MM.1S (cell line): Measurements from ENCODE around the gene TMC1.

ENCODE experiments used
- DNase-seq: peaks from one replicate; pipeline ENCODE4 v3.0.0-alpha.2; 2015
- H2AFZ ChIP-seq: fragments of 300-600 bp; sonication (generic); 2 replicates; pipeline ENCODE4 v1.6.0; 2016; ENCODE audit warnings: antibody characterized with exemption, low read length
- H3F3A ChIP-seq: fragments of 300-600 bp; sonication (generic); 2 replicates; pipeline ENCODE4 v1.6.1; 2016; ENCODE audit warnings: mild to moderate bottlenecking, antibody characterized with exemption, low read length, moderate library complexity, mixed read lengths; ENCODE audit not compliant: insufficient read depth
- H3K27ac ChIP-seq: fragments of 300-600 bp; sonication (generic); 2 replicates; pipeline ENCODE4 v1.5.1; 2016; ENCODE audit warnings: mild to moderate bottlenecking, low read length
- H3K27me3 ChIP-seq: fragments of 300-600 bp; sonication (generic); replicated peaks from 2 replicates; pipeline ENCODE4 v1.6.0; 2016; ENCODE audit warnings: low read length; ENCODE audit not compliant: insufficient read depth
- H3K36me3 ChIP-seq: fragments of 300-600 bp; sonication (generic); replicated peaks from 2 replicates; pipeline ENCODE4 v1.6.1; 2016; ENCODE audit warnings: mild to moderate bottlenecking, low read length, mixed read lengths; ENCODE audit not compliant: insufficient read depth
- H3K4me1 ChIP-seq: fragments of 300-600 bp; sonication (generic); 2 replicates; pipeline ENCODE4 v1.6.1; 2016; ENCODE audit warnings: low read length, mixed read lengths
- H3K4me2 ChIP-seq: fragments of 300-600 bp; sonication (generic); 2 replicates; pipeline ENCODE4 v1.6.0; 2016; ENCODE audit warnings: low read depth, low read length
- H3K4me3 ChIP-seq: fragments of 300-600 bp; sonication (generic); 2 replicates; pipeline ENCODE4 v1.5.1; 2016; ENCODE audit warnings: low read length, mixed read lengths
- H3K79me2 ChIP-seq: fragments of 300-600 bp; sonication (generic); 2 replicates; pipeline ENCODE4 v1.6.1; 2016; ENCODE audit warnings: mixed run types, low read length, mixed read lengths
- H3K9ac ChIP-seq: fragments of 300-600 bp; sonication (generic); 2 replicates; pipeline ENCODE4 v1.6.1; 2016; ENCODE audit warnings: low read length, mixed read lengths
- H3K9me2 ChIP-seq: fragments of 300-600 bp; sonication (generic); replicated peaks from 2 replicates; pipeline ENCODE4 v1.6.1; 2016; ENCODE audit warnings: mild to moderate bottlenecking, low read length, mixed read lengths; ENCODE audit not compliant: insufficient read depth
- H3K9me3 ChIP-seq: fragments of 300-600 bp; sonication (generic); replicated peaks from 2 replicates; pipeline ENCODE4 v1.6.1; 2016; ENCODE audit warnings: mild to moderate bottlenecking, low read length, mixed read lengths; ENCODE audit not compliant: insufficient read depth
- H4K20me1 ChIP-seq: fragments of 300-600 bp; sonication (generic); 2 replicates; pipeline ENCODE4 v1.6.1; 2016; ENCODE audit warnings: mild to moderate bottlenecking, low read length, moderate library complexity, mixed read lengths; ENCODE audit not compliant: insufficient read depth
- EZH2 ChIP-seq: fragments of 300-600 bp; sonication (generic); optimal IDR thresholded peaks from 2 replicates; pipeline ENCODE3; 2017; ENCODE audit warnings: low read depth, mild to moderate bottlenecking, antibody characterized with exemption, low read length, mixed read lengths
- EZH2phosphoT487 ChIP-seq: fragments of 300-600 bp; sonication (generic); IDR thresholded peaks from 2 replicates; pipeline ENCODE4 v1.6.1; 2018; ENCODE audit warnings: antibody characterized with exemption, low read length
- TF ChIP-seq, protein P1 (sequence below): fragments of 300-600 bp; sonication (generic); IDR thresholded peaks from 2 replicates; pipeline ENCODE4 v1.5.1; 2016; ENCODE audit warnings: antibody characterized with exemption, low read length, mixed read lengths

The TMC1 gene

GRCh38 chr9:72579880-72580550 lies 58.6 kb downstream of the TMC1 start:
- H3K4me2 ChIP-seq: no peak overlapping the region
- H3K4me1 ChIP-seq: no peaks in the 10 kb centered on the region
- no peak overlapping the region for H3K9ac ChIP-seq

DNA sequence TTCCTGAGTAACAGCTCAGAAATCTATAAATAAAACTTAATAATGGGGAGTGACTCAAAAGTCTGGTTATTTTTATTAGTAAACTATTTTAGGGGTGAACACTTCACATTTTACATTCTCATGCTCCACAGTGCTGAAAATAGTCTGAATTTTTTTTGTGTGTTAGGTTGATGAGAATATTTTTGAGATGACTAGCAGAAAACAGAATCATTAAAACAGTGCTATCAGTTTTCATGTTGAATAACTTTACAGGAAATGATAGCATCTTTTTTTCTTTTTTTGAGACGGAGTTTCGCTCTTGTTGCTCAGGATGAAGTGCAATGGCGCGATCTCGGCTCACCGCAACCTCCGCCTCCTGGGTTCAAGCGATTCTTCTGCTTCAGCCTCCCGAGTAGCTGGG lies 60.3 kb downstream of the TMC1 start:
- TF ChIP-seq, protein P1, sequence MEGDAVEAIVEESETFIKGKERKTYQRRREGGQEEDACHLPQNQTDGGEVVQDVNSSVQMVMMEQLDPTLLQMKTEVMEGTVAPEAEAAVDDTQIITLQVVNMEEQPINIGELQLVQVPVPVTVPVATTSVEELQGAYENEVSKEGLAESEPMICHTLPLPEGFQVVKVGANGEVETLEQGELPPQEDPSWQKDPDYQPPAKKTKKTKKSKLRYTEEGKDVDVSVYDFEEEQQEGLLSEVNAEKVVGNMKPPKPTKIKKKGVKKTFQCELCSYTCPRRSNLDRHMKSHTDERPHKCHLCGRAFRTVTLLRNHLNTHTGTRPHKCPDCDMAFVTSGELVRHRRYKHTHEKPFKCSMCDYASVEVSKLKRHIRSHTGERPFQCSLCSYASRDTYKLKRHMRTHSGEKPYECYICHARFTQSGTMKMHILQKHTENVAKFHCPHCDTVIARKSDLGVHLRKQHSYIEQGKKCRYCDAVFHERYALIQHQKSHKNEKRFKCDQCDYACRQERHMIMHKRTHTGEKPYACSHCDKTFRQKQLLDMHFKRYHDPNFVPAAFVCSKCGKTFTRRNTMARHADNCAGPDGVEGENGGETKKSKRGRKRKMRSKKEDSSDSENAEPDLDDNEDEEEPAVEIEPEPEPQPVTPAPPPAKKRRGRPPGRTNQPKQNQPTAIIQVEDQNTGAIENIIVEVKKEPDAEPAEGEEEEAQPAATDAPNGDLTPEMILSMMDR: no peak
- TF ChIP-seq EZH2phosphoT487: no peak
- no peak for TF ChIP-seq EZH2
- H2AFZ ChIP-seq: no peak overlapping the region

More at GRCh38 chr9:72579880-72580550, 58.6 kb downstream of the TMC1 start:
- DNase-seq: no peak
- Histone ChIP-seq H2AFZ (no peak overlapping the region), H3K9me3 (no peaks in the 10 kb centered on the region), H3K27ac (no peak overlapping the region), H3K79me2 (no peaks in the 10 kb centered on the region), H3F3A (no peaks in the 10 kb centered on the region), H3K36me3 (no peaks in the 10 kb centered on the region), H3K27me3 (no peaks in the 10 kb centered on the region), H3K9me2 (no peaks in the 10 kb centered on the region), H3K4me3 (no peak overlapping the region), H4K20me1 (no peaks in the 10 kb centered on the region)
- no peak for TF ChIP-seq EZH2phosphoT487
- TF ChIP-seq EZH2: no peak
- TF ChIP-seq, protein P1: no peak

GRCh38 chr9:72583370-72583769 lies 62.0 kb downstream of the TMC1 start:
- H3K27ac ChIP-seq: no peak overlapping the region
- H2AFZ ChIP-seq: no peak overlapping the region
- no peak overlapping the region for H3K9ac ChIP-seq
- TF ChIP-seq, protein P1: no peak
- TF ChIP-seq EZH2phosphoT487 (no peak), EZH2 (no peak)
- no peaks in the 10 kb centered on the region for H4K20me1 ChIP-seq
- H3K36me3 ChIP-seq: no peaks in the 10 kb centered on the region
- no peaks in the 10 kb centered on the region for H3K27me3 ChIP-seq
- no peak for DNase-seq
- no peaks in the 10 kb centered on the region for H3K79me2 ChIP-seq
- H3K4me1 ChIP-seq: no peaks in the 10 kb centered on the region
- no peaks in the 10 kb centered on the region for H3K9me2 ChIP-seq
- H3K4me3 ChIP-seq: no peak overlapping the region
- no peaks in the 10 kb centered on the region for H3K9me3 ChIP-seq
- no peaks in the 10 kb centered on the region for H3F3A ChIP-seq
- H3K4me2 ChIP-seq: no peak overlapping the region

More for the DNA sequence above, 60.3 kb downstream of the TMC1 start:
- Histone ChIP-seq H3K9me2 (no peaks in the 10 kb centered on the region), H4K20me1 (no peaks in the 10 kb centered on the region), H3K9ac (no peak overlapping the region), H3K79me2 (no peaks in the 10 kb centered on the region), H3F3A (no peaks in the 10 kb centered on the region), H3K4me1 (no peaks in the 10 kb centered on the region), H3K36me3 (no peaks in the 10 kb centered on the region), H3K9me3 (no peaks in the 10 kb centered on the region), H3K27ac (no peak overlapping the region), H3K4me2 (no peak overlapping the region), H3K27me3 (no peaks in the 10 kb centered on the region), H3K4me3 (no peak overlapping the region)
- DNase-seq: no peak
